ENCODE results near the gene PLEKHD1. TPM values are rescaled to one million over a fixed set of nuclear protein-coding genes. Genes with fewer than 3 reads are reported as not detected.

PLEKHD1 gene
- total RNA-seq, 1 donor from 2014 or later, result not detected

GRCh38 chr14:69522026-69522425 lies 37.5 kb downstream of the PLEKHD1 start:
- no peak overlapping the region for H3K4me2 ChIP-seq
- Mint-ChIP-seq H3K9me3 (peaks cover 2% of the 10 kb centered on the region), H3K4me1 (peaks cover 15% of the 10 kb centered on the region), H3K27me3 (ENCODE audit: insufficient read depth, low read depth) (peaks cover 15% of the 10 kb centered on the region), H3K4me3 (no peak overlapping the region), H3K27ac (no peak overlapping the region), H3K36me3 (no peaks in the 10 kb centered on the region)
- no peak overlapping the region for H3K9ac ChIP-seq
- no peak for DNase-seq (ENCODE audit: low spot score)
- peaks cover 17% of the 10 kb centered on the region for H3K4me1 ChIP-seq
- peaks cover 15% of the 10 kb centered on the region for H3F3A ChIP-seq (ENCODE audit: low read depth)
- H3K27me3 ChIP-seq, result no peaks in the 10 kb centered on the region
- no peak overlapping the region for H3K27ac ChIP-seq
- no peaks in the 10 kb centered on the region for H3K9me3 ChIP-seq (ENCODE audit: low read depth)
- TF ChIP-seq CTCF (IDR thresholded peaks at IDR 0.05) (no peak), EZH2 (IDR thresholded peaks at IDR 0.05) (no peak), EZH2phosphoT487 (IDR thresholded peaks at IDR 0.05) (no peak)
- no peaks in the 10 kb centered on the region for H4K20me1 ChIP-seq (ENCODE audit: low read depth)
- no peaks in the 10 kb centered on the region for H3K79me2 ChIP-seq (ENCODE audit: low read depth)
- no peak overlapping the region for H2AFZ ChIP-seq (replicated peaks)
- no peaks in the 10 kb centered on the region for H3K36me3 ChIP-seq
- H3K4me3 ChIP-seq, result no peak overlapping the region

GRCh38 chr14:69525896-69526295 lies 41.4 kb downstream of the PLEKHD1 start:
- no peaks in the 10 kb centered on the region for H3K79me2 ChIP-seq (ENCODE audit: low read depth)
- DNase-seq (ENCODE audit: low spot score), result no peak
- H3K4me1 ChIP-seq, result no peaks in the 10 kb centered on the region
- H3K36me3 ChIP-seq, result no peaks in the 10 kb centered on the region
- H3K4me3 Mint-ChIP-seq, result no peak overlapping the region
- H2AFZ ChIP-seq (replicated peaks), result no peak overlapping the region
- H3K9me3 Mint-ChIP-seq, result no peaks in the 10 kb centered on the region
- TF ChIP-seq CTCF (IDR thresholded peaks at IDR 0.05) (no peak), EZH2 (IDR thresholded peaks at IDR 0.05) (no peak), EZH2phosphoT487 (IDR thresholded peaks at IDR 0.05) (no peak)
- peaks cover 13% of the 10 kb centered on the region for H3K27me3 Mint-ChIP-seq (ENCODE audit: insufficient read depth, low read depth)
- H3K9me3 ChIP-seq (ENCODE audit: low read depth), result no peaks in the 10 kb centered on the region
- no peaks in the 10 kb centered on the region for H3K4me1 Mint-ChIP-seq
- no peaks in the 10 kb centered on the region for H3F3A ChIP-seq (ENCODE audit: low read depth)
- H3K27ac Mint-ChIP-seq, result no peak overlapping the region
- no peak overlapping the region for H3K4me3 ChIP-seq
- no peak overlapping the region for H3K9ac ChIP-seq
- no peaks in the 10 kb centered on the region for H3K27me3 ChIP-seq
- H4K20me1 ChIP-seq (ENCODE audit: low read depth), result no peaks in the 10 kb centered on the region
- no peak overlapping the region for H3K4me2 ChIP-seq
- no peaks in the 10 kb centered on the region for H3K36me3 Mint-ChIP-seq
- H3K27ac ChIP-seq, result no peak overlapping the region

- H3K27ac ChIP-seq, result no peak overlapping the region
- no peaks in the 10 kb centered on the region for H3K36me3 Mint-ChIP-seq
- H3K36me3 ChIP-seq, result no peaks in the 10 kb centered on the region
- no peak overlapping the region for H3K4me3 ChIP-seq
- H3F3A ChIP-seq (ENCODE audit: low read depth), result no peaks in the 10 kb centered on the region
- H3K79me2 ChIP-seq (ENCODE audit: low read depth), result no peaks in the 10 kb centered on the region
- H3K4me2 ChIP-seq, result no peak overlapping the region
- TF ChIP-seq EZH2 (IDR thresholded peaks at IDR 0.05) (no peak), EZH2phosphoT487 (IDR thresholded peaks at IDR 0.05) (no peak), CTCF (IDR thresholded peaks at IDR 0.05) (no peak)
- no peaks in the 10 kb centered on the region for H3K9me3 ChIP-seq (ENCODE audit: low read depth)
- no peak overlapping the region for H3K27ac Mint-ChIP-seq
- H3K27me3 ChIP-seq, result no peaks in the 10 kb centered on the region
- no peak for DNase-seq (ENCODE audit: low spot score)
- no peak overlapping the region for H2AFZ ChIP-seq (replicated peaks)
- no peak overlapping the region for H3K4me3 Mint-ChIP-seq
- H3K9ac ChIP-seq, result no peak overlapping the region
- H3K9me3 Mint-ChIP-seq, result no peaks in the 10 kb centered on the region
- no peaks in the 10 kb centered on the region for H3K4me1 ChIP-seq
- H4K20me1 ChIP-seq (ENCODE audit: low read depth), result no peaks in the 10 kb centered on the region
- H3K27me3 Mint-ChIP-seq (ENCODE audit: insufficient read depth, low read depth), result peaks cover 13% of the 10 kb centered on the region
- no peaks in the 10 kb centered on the region for H3K4me1 Mint-ChIP-seq
Measured at GRCh38 chr14:69527635-69528034, 43.1 kb downstream of the PLEKHD1 start.

Measured in neural progenitor cell (in vitro differentiated cells).